Measurements from ENCODE around the gene SPTLC2. TPM values are rescaled to one million over a fixed set of nuclear protein-coding genes. Genes with fewer than 3 reads are reported as not detected.

Gene SPTLC2
- total RNA-seq, 1 experiment from 2014 or later: 68.4 TPM

- CTCF ChIA-PET: no interaction called here
- POLR2A ChIA-PET (ENCODE audit: unreplicated experiment): no interaction called here
Observed at GRCh38 chr14:77660754-77661153, 44.3 kb upstream of the SPTLC2 start.

DNA sequence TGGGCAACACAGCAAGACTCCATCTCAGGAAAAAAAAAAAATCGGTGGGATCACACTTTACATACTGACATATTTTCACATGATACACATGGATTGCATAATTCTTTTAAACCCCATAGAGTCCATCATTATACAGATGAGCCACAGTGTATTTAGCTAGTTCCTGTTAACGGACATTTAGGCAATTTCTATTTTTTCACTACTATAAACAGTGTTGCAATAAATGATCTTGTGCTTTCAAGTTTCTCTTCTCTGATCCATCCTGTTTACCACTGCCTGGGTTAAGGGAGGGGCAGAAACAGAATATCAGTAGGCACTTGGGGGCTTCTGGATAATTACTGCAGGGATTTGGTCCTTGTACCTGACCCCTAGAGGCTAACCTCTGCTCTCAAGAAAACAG is 43.4 kb upstream of the SPTLC2 start:
- H3K9me3 ChIP-seq (ENCODE audit: insufficient read depth, low read depth): no peaks in the 10 kb centered on the region
- H2AFZ ChIP-seq: no peak overlapping the region
- DNase-seq: no peak
- peaks cover 20% of the 10 kb centered on the region for H3F3A ChIP-seq (ENCODE audit: insufficient read depth, low read depth)
- no peaks in the 10 kb centered on the region for H3K27me3 ChIP-seq (ENCODE audit: insufficient read depth, low read depth)
- H3K9me2 ChIP-seq (ENCODE audit: insufficient read depth): no peaks in the 10 kb centered on the region
- no peaks in the 10 kb centered on the region for H3K79me2 ChIP-seq (ENCODE audit: low read depth)
- intact Hi-C loops (cut with micrococcal nuclease; ENCODE audit: unreplicated experiment): loop anchor here (10.0 kb wide), 2 partner anchors 305 to 365 kb away; no protein-coding TSS in a partner anchor
- no peaks in the 10 kb centered on the region for H3K36me3 ChIP-seq (ENCODE audit: low read depth)
- no peak overlapping the region for H3K27ac ChIP-seq
- no peak overlapping the region for H3K4me3 ChIP-seq
- no peak overlapping the region for H3K4me2 ChIP-seq
- peaks cover 14% of the 10 kb centered on the region for H3K4me1 ChIP-seq (replicated peaks; ENCODE audit: insufficient read depth)
- POLR2A ChIA-PET (ENCODE audit: unreplicated experiment): no interaction called here
- TF ChIP-seq EZH2 (IDR thresholded peaks at IDR 0.05; ENCODE audit: low read depth) (no peak), CTCF (conservative IDR thresholded peaks at IDR 0.05) (no peak)
- CTCF ChIA-PET: no interaction called here
- H4K20me1 ChIP-seq (ENCODE audit: insufficient read depth): no peaks in the 10 kb centered on the region
- BruUV-seq (replicated peaks): no TSS peak

More at GRCh38 chr14:77660754-77661153, 44.3 kb upstream of the SPTLC2 start:
- no peaks in the 10 kb centered on the region for H3K9me3 ChIP-seq (ENCODE audit: insufficient read depth, low read depth)
- no peaks in the 10 kb centered on the region for H3K36me3 ChIP-seq (ENCODE audit: low read depth)
- no peaks in the 10 kb centered on the region for H4K20me1 ChIP-seq (ENCODE audit: insufficient read depth)
- no peak overlapping the region for H3K4me3 ChIP-seq
- no peaks in the 10 kb centered on the region for H3K9me2 ChIP-seq (ENCODE audit: insufficient read depth)
- no peaks in the 10 kb centered on the region for H3K27me3 ChIP-seq (ENCODE audit: insufficient read depth, low read depth)
- intact Hi-C loops (cut with micrococcal nuclease; ENCODE audit: unreplicated experiment): no loop called here
- peaks cover 20% of the 10 kb centered on the region for H3F3A ChIP-seq (ENCODE audit: insufficient read depth, low read depth)
- peaks cover 14% of the 10 kb centered on the region for H3K4me1 ChIP-seq (replicated peaks; ENCODE audit: insufficient read depth)
- no peak overlapping the region for H3K27ac ChIP-seq
- no peak overlapping the region for H2AFZ ChIP-seq
- no TSS peak for BruUV-seq (replicated peaks)
- DNase-seq: no peak
- no peak for TF ChIP-seq EZH2 (IDR thresholded peaks at IDR 0.05; ENCODE audit: low read depth)
- TF ChIP-seq CTCF (conservative IDR thresholded peaks at IDR 0.05): no peak
- no peak overlapping the region for H3K4me2 ChIP-seq
- H3K79me2 ChIP-seq (ENCODE audit: low read depth): no peaks in the 10 kb centered on the region

DNA sequence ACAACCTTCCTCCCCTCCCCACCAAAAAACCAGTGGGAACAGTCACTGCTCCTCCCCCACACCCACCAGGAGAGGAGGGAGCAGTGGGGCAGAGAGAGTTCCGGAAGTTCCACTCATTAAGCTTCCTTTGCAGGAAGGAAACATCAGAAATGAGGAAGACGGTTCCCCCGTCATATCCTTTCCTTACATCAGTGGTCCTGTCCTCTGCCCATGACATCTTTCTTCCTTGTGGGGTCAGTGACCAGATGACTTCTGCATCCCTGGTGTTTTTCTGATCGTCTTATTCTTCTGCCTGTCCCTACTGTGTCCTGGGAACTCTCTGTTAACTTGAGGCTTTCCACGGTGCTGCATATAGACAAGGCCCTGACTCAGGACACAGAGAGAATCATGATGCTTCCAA is 40.8 kb upstream of the SPTLC2 start:
- Histone ChIP-seq H2AFZ (no peak overlapping the region), H3F3A (ENCODE audit: insufficient read depth, low read depth) (no peaks in the 10 kb centered on the region), H3K4me3 (no peak overlapping the region), H3K36me3 (ENCODE audit: low read depth) (no peaks in the 10 kb centered on the region), H4K20me1 (ENCODE audit: insufficient read depth) (no peaks in the 10 kb centered on the region), H3K27me3 (ENCODE audit: insufficient read depth, low read depth) (no peaks in the 10 kb centered on the region), H3K9me3 (ENCODE audit: insufficient read depth, low read depth) (no peaks in the 10 kb centered on the region), H3K9me2 (ENCODE audit: insufficient read depth) (no peaks in the 10 kb centered on the region), H3K4me2 (no peak overlapping the region), H3K4me1 (replicated peaks; ENCODE audit: insufficient read depth) (no peaks in the 10 kb centered on the region), H3K27ac (no peak overlapping the region), H3K79me2 (ENCODE audit: low read depth) (no peaks in the 10 kb centered on the region)
- no peak for TF ChIP-seq EZH2 (IDR thresholded peaks at IDR 0.05; ENCODE audit: low read depth)
- no peak for TF ChIP-seq CTCF (conservative IDR thresholded peaks at IDR 0.05)
- CTCF ChIA-PET: interaction anchor here (0.7 kb wide), 1 partner anchor 19 kb away, joined by 6 read pairs; no protein-coding TSS in a partner anchor
- intact Hi-C loops (cut with micrococcal nuclease; ENCODE audit: unreplicated experiment): loop anchor here (10.0 kb wide), 2 partner anchors 308 to 368 kb away; no protein-coding TSS in a partner anchor
- DNase-seq: no peak
- BruUV-seq (replicated peaks): no TSS peak
- POLR2A ChIA-PET (ENCODE audit: unreplicated experiment): no interaction called here

All from PC-9 (cell line).